ENCODE results near the gene HIGD1B. TPM values are rescaled to one million over a fixed set of nuclear protein-coding genes. Genes with fewer than 3 reads are reported as not detected.
"Not testable (repeated sequence)": the region's sequence is repeated elsewhere in the genome, so short reads cannot be mapped to it uniquely, and the experiment has no call there.

HIGD1B gene
- total and polyA plus RNA-seq, 2 of the 4 experiments (the other 2 are of a cell fraction) = not detected

DNA sequence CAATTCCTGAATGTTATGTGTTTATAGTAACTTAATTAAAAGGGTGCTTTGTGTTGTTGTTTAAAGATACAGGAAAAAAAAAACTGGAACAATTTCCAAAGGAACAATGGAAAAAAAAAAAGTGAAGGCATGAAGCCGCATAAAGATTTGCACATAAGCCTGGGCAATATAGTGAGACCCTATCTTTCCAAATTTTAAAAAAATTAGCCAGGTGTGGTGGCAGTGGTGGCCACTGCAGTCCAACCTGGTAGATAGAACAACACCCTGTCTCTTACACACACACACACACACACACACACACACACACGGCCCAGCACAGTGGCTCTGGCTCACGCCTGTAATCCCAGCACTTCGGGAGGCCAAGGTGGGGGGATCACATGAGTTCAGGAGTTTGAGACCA lies 39.5 kb upstream of the HIGD1B start:
- TF ChIP-seq, protein P1, sequence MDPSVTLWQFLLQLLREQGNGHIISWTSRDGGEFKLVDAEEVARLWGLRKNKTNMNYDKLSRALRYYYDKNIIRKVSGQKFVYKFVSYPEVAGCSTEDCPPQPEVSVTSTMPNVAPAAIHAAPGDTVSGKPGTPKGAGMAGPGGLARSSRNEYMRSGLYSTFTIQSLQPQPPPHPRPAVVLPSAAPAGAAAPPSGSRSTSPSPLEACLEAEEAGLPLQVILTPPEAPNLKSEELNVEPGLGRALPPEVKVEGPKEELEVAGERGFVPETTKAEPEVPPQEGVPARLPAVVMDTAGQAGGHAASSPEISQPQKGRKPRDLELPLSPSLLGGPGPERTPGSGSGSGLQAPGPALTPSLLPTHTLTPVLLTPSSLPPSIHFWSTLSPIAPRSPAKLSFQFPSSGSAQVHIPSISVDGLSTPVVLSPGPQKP (IDR thresholded peaks at IDR 0.05; ENCODE audit: borderline replicate concordance, low read depth, low read length) = no peak
- ChIA-PET CTCF (interaction anchor here (1.0 kb wide), 1 partner anchor 36 kb away, joined by 3 read pairs; no protein-coding TSS in a partner anchor), POLR2A (ENCODE audit: unreplicated experiment) (no interaction called here)
- H3K9ac ChIP-seq (ENCODE audit: low read depth, low read length) = no peak overlapping the region
- no peak overlapping the region for H4K91ac ChIP-seq (ENCODE audit: insufficient read depth, low read depth, low read length)
- H2BK20ac ChIP-seq (ENCODE audit: low read depth, low read length) = no peak overlapping the region
- no peak overlapping the region for H2AFZ ChIP-seq (replicated peaks; ENCODE audit: low read length, poor library complexity)
- H4K5ac ChIP-seq (ENCODE audit: low read depth, low read length) = no peak overlapping the region
- H3K27ac ChIP-seq (ENCODE audit: insufficient read depth, low read length) = no peak overlapping the region
- H2BK15ac ChIP-seq (ENCODE audit: low read depth, low read length) = no peak overlapping the region
- intact Hi-C loops (cut with micrococcal nuclease) (no loop called here), in situ Hi-C loops (cut with MboI; ENCODE audit: low sequenced_read_pairs) (no loop called here), dilution Hi-C loops (cut with HindIII; ENCODE audit: low sequenced_read_pairs, unreplicated experiment) (no loop called here)
- DNase-seq (no peak), ATAC-seq (ENCODE audit: low read depth) (no peak)
- BruUV-seq (replicated peaks) = no TSS peak
- H3K4me3 ChIP-seq (ENCODE audit: insufficient read depth, low read depth, low read length) = no peak overlapping the region
- H3K79me1 ChIP-seq (ENCODE audit: low read depth in 1 of 2, low read length in 2 of 2) = peaks cover 30 to 79% of the 10 kb centered on the region in 2 experiments
- no peak overlapping the region for H3K23ac ChIP-seq (ENCODE audit: low read depth, low read length)
- no peak overlapping the region for H2AK9ac ChIP-seq (replicated peaks; ENCODE audit: low read depth, low read length, poor library complexity)
- WGBS, 2 experiments (ENCODE audit: extremely low coverage in 2 of 2, insufficient read length in 1 of 2) = no CpG with 5 or more reads among the region's 4 CpGs
- peaks cover 26% of the 10 kb centered on the region for H4K20me1 ChIP-seq (ENCODE audit: insufficient read depth, low read length)
- peaks cover 20% of the 10 kb centered on the region for H3K36me3 ChIP-seq (ENCODE audit: control insufficient read depth, insufficient read depth, low read length)
- no peak overlapping the region for H3K4ac ChIP-seq (ENCODE audit: low read depth, low read length)
- no peak overlapping the region for H4K8ac ChIP-seq (ENCODE audit: low read depth in 2 of 2, low read length in 2 of 2)
- no peak overlapping the region for H3K4me2 ChIP-seq (ENCODE audit: low read depth, low read length)
- no peak overlapping the region for H2BK120ac ChIP-seq (ENCODE audit: low read depth, low read length)
- no peak overlapping the region for H3K14ac ChIP-seq (replicated peaks; ENCODE audit: low read depth, low read length)
- H3K27me3 ChIP-seq (ENCODE audit: control insufficient read depth, insufficient read depth, low read length) = no peaks in the 10 kb centered on the region
- no peak overlapping the region for H3K18ac ChIP-seq (ENCODE audit: low read depth, low read length)
- peaks cover 7% of the 10 kb centered on the region for H3K4me1 ChIP-seq (ENCODE audit: control insufficient read depth, insufficient read depth, low read length)
- H3K9me1 ChIP-seq (ENCODE audit: insufficient read depth, low read length) = peaks cover 14% of the 10 kb centered on the region
- H3K9me3 ChIP-seq (ENCODE audit: control insufficient read depth, insufficient read depth, low read length) = no peaks in the 10 kb centered on the region
- H2BK5ac ChIP-seq (ENCODE audit: low read depth, low read length, poor library complexity, severe bottlenecking) = no peak overlapping the region
- no peak overlapping the region for H3K56ac ChIP-seq (ENCODE audit: extremely low read depth, insufficient read depth, low read length)
- H2AK5ac ChIP-seq (ENCODE audit: low read depth, low read length) = no peak overlapping the region

DNA sequence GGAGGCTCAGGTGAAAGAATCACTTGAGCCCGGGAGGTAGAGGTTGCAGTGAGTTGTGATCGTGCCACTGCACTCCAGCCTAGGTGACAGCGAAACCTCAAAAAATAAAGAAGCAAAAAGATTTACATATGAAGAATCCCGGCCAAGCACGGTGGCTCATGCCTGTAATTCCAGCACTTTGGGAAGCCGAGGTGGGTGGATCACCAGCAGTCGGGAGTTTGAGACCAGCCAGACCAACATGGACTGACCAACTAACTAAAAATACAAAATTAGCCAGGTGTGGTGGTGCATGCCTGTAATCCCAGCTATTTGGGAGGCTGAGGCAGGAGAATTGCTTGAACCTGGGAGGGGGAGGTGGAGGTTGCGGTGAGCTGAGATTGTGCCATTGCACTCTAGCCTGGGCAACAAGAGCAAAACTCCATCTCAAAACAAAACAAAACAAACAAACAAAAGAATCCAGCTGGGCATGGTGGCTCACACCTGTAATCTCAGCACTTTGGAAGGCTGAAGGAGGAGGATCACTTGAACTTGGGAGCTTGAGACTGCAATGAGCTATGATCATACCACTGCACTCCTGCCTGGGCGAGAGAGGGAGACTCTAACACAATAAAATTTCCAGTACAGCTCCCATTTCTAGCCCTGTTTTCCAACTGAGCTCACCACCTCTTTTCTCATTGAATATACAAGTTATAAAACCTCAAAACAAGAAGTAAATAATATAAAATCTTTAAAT lies 38.9 kb upstream of the HIGD1B start:
- H3K36me3 ChIP-seq (ENCODE audit: control insufficient read depth, insufficient read depth, low read length) = peaks cover 18% of the 10 kb centered on the region
- H3K56ac ChIP-seq (ENCODE audit: extremely low read depth, insufficient read depth, low read length); H4K8ac ChIP-seq (ENCODE audit: low read depth in 2 of 2, low read length in 2 of 2); DNase-seq; H3K9ac ChIP-seq (ENCODE audit: low read depth, low read length); H2AK9ac ChIP-seq (replicated peaks; ENCODE audit: low read depth, low read length, poor library complexity); H3K27me3 ChIP-seq (ENCODE audit: control insufficient read depth, insufficient read depth, low read length); H4K5ac ChIP-seq (ENCODE audit: low read depth, low read length); intact Hi-C loops (cut with micrococcal nuclease); BruUV-seq (replicated peaks); H3K14ac ChIP-seq (replicated peaks; ENCODE audit: low read depth, low read length); H3K4ac ChIP-seq (ENCODE audit: low read depth, low read length); dilution Hi-C loops (cut with HindIII; ENCODE audit: low sequenced_read_pairs, unreplicated experiment); H2AK5ac ChIP-seq (ENCODE audit: low read depth, low read length); ATAC-seq (ENCODE audit: low read depth); H2BK120ac ChIP-seq (ENCODE audit: low read depth, low read length); H3K4me2 ChIP-seq (ENCODE audit: low read depth, low read length); H2BK5ac ChIP-seq (ENCODE audit: low read depth, low read length, poor library complexity, severe bottlenecking); H3K18ac ChIP-seq (ENCODE audit: low read depth, low read length); H3K4me1 ChIP-seq (ENCODE audit: control insufficient read depth, insufficient read depth, low read length); H3K23ac ChIP-seq (ENCODE audit: low read depth, low read length); H2AFZ ChIP-seq (replicated peaks; ENCODE audit: low read length, poor library complexity); POLR2A ChIA-PET (ENCODE audit: unreplicated experiment); H3K9me3 ChIP-seq (ENCODE audit: control insufficient read depth, insufficient read depth, low read length); H2BK15ac ChIP-seq (ENCODE audit: low read depth, low read length); H4K91ac ChIP-seq (ENCODE audit: insufficient read depth, low read depth, low read length); H3K4me3 ChIP-seq (ENCODE audit: insufficient read depth, low read depth, low read length); in situ Hi-C loops (cut with MboI; ENCODE audit: low sequenced_read_pairs); H3K27ac ChIP-seq (ENCODE audit: insufficient read depth, low read length); CTCF ChIA-PET: not testable (repeated sequence)
- peaks cover 31% of the 10 kb centered on the region for H4K20me1 ChIP-seq (ENCODE audit: insufficient read depth, low read length)
- H2BK20ac ChIP-seq (ENCODE audit: low read depth, low read length) = 0 out of 2 replicates have a peak overlapping the region, but pooled peaks have one; percentile 37
- peaks cover 14% of the 10 kb centered on the region for H3K9me1 ChIP-seq (ENCODE audit: insufficient read depth, low read length)
- no CpG with 5 or more reads among the region's 9 CpGs for WGBS, 2 experiments (ENCODE audit: extremely low coverage in 2 of 2, insufficient read length in 1 of 2)
- H3K79me1 ChIP-seq (ENCODE audit: low read depth in 1 of 2, low read length in 2 of 2) = peaks cover 30 to 79% of the 10 kb centered on the region in 2 experiments

All from IMR-90 (cell line).